ENCODE measurements around the gene SHLD3. TPM values are rescaled to one million over a fixed set of nuclear protein-coding genes. Genes with fewer than 3 reads are reported as not detected.
A peak's percentile ranks its signal among the peaks of the same experiment; 100 is the strongest.
"Not testable (repeated sequence)": the region's sequence is repeated elsewhere in the genome, so short reads cannot be mapped to it uniquely, and the experiment has no call there.

The SHLD3 gene, protein sequence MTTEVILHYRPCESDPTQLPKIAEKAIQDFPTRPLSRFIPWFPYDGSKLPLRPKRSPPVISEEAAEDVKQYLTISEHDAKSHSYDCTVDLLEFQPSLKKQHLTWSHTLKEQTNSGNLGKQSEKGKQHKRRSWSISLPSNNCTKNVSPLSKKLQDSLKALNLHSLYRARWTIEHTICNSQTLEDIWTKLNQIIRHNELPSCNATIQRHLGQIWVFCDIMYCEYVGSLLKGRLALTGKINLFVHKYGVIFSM
- total RNA-seq = 1 to 10 TPM; 1.3 to 2.4 (median 1.9) TPM
- polyA plus RNA-seq = 1 to 10 TPM; 2.7 to 2.8 TPM
- long read RNA-seq, donor 1, partial matches to known transcripts = 0 of 1 reads
- long read RNA-seq, donor 1, other reads (novel, unspliced or antisense) = 1 of 1 reads
- long read RNA-seq, donor 2, partial matches to known transcripts = 0 of 3 reads
- long read RNA-seq, donor 2, other reads (novel, unspliced or antisense) = 0 of 3 reads
- long read RNA-seq, donor 3, partial matches to known transcripts = 0 of 1 reads
- long read RNA-seq, donor 3, other reads (novel, unspliced or antisense) = 1 of 1 reads

DNA sequence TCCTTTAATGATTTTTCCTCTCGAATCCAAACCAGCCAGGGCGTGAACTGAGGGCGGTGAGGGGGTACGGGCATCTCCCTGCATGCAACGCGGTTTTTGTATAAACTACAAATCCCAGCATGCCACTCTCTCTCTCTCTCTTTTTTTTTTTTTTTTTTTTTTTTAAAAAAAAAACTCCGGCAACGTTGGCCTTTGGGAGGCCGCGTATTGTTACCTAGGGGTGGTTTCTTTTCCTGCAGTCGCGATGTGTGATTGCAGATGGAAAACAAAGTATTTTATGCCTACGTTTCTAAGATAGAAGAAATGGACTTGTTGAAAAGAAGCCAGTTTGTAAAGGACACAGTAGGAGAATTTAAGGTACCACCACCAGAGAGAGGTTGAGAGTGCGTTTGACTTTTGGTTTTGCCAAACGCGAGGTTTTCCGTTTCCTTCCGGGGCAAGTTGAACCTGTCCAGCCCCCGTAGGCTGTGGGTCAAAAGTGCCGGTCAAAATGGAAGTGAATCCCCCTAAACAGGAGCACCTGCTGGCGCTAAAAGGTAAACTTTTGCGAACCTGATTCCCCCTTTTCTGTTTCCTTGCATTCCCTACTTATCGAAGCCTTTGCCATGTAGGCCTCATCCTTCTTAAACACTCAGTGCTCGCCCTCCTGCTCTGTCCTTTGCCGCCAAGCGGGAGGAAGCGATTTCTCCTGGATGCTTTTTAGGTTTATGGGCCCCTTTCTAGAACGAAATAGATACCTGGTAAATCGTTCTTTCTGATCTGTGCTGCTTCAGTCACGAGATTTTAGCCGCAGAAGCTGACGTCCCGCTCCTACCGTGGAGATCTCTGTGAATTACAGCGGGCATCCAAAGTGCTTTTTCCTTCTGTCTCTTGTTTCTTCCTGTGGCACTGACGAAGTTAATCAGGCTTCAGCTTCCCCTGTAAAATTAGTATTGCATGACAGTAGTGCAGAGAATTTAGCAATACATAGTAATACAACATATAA, at the start of gene SHLD3, which contains the start of gene TRAPPC13:
Gene SHLD3 (plus strand): TSS at position 457 of the 985 bp plus-strand sequence. CDS start 4,561 bp downstream, outside the sequence.
Gene TRAPPC13 (plus strand): TSS at position 457 of the 985 bp plus-strand sequence. CDS start 34 bp downstream, at position 491.
- H3K4me3 ChIP-seq = peak within 1 kb of the TSS; percentile 60 to 96 (median 76)
- 0 to 1% (median 0%) methylated on average over 36 of the region's 36 CpGs for WGBS, 4 donors
- peak within 1 kb of the TSS; percentile 65 to 94 (median 91) for H3K27ac ChIP-seq
- TF ChIP-seq, protein P1, sequence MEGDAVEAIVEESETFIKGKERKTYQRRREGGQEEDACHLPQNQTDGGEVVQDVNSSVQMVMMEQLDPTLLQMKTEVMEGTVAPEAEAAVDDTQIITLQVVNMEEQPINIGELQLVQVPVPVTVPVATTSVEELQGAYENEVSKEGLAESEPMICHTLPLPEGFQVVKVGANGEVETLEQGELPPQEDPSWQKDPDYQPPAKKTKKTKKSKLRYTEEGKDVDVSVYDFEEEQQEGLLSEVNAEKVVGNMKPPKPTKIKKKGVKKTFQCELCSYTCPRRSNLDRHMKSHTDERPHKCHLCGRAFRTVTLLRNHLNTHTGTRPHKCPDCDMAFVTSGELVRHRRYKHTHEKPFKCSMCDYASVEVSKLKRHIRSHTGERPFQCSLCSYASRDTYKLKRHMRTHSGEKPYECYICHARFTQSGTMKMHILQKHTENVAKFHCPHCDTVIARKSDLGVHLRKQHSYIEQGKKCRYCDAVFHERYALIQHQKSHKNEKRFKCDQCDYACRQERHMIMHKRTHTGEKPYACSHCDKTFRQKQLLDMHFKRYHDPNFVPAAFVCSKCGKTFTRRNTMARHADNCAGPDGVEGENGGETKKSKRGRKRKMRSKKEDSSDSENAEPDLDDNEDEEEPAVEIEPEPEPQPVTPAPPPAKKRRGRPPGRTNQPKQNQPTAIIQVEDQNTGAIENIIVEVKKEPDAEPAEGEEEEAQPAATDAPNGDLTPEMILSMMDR (IDR thresholded peaks at IDR 0.05) = peak in 1 of 12 donors; percentile 4
- TF ChIP-seq POLR2A (IDR thresholded peaks at IDR 0.05) = peak in 1 of 2 donors; percentile 20
- H3K4me1 ChIP-seq = peaks cover 0 to 37% (median 29%) of the 10 kb centered on the region in 12 donors
- H3K27me3 ChIP-seq = no peaks in the 10 kb centered on the region
- DNase-seq = peak; percentile 77 to 87 (median 85)
- intact Hi-C loops (cut with DNase I) = loop anchor here in 1 of 10 donors (5.0 kb wide), 1 partner anchor 92 kb away; no protein-coding TSS in a partner anchor
- H3K9me3 ChIP-seq = no peaks in the 10 kb centered on the region
- peaks cover 0 to 16% (median 14%) of the 10 kb centered on the region in 9 donors for H3K36me3 ChIP-seq
- ATAC-seq = peak; percentile 89 to 92 (median 90)

DNA sequence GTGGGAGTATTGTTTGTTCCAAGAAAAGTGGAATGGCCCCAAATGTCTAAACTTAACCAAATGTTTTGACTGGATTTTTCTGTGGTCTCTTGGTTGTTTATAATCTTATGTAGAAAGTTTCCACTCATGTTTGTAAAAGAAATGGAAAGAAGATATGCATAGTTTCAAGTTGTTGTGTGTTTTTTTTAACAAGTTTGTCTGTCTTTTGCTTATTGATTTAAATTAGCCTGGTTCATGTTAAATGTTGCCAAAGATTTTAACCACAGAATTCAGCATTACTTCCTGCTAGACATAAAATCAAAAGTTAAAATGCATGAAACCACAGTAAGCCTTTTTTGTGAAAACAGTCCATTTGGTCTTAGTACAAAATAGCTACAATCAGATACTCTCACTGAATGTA, 47.7 kb upstream of the SHLD3 start:
- intact Hi-C loops (cut with DNase I) = no loop called here
- no peak for DNase-seq
- H3K36me3 ChIP-seq = peaks cover 0 to 89% (median 66%) of the 10 kb centered on the region in 9 donors

DNA sequence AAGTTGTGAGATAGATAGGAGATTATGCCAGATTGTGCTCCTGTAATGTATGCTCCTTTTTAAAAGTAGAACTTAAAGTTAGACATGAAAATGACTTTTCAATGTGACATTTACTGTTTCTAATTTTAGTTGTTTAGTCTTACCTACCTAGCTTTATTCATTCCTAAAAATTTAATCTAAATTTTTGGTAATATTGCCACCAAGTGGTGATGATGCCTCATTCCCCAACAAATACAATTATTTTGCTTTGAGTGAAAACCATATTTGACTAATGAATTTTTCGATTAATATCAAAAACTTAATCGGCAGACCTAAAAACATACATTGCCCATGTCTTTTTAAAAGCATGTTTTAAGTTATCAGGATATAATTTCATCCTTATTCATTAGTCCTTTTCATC, 36.1 kb upstream of the SHLD3 start:
- Histone ChIP-seq H3K9me3 (no peaks in the 10 kb centered on the region), H3K4me1 (no peaks in the 10 kb centered on the region), H3K4me3 (no peak overlapping the region), H3K27me3 (no peaks in the 10 kb centered on the region), H3K36me3 (peaks cover 2 to 100% (median 100%) of the 10 kb centered on the region in 9 donors), H3K27ac (no peak overlapping the region)
- WGBS, 4 donors = 93 to 98% (median 97%) methylated on average over 2 of the region's 2 CpGs
- intact Hi-C loops (cut with DNase I) = no loop called here
- DNase-seq = no peak
- no peak for ATAC-seq
- TF ChIP-seq POLR2A (IDR thresholded peaks at IDR 0.05) = no peak
- TF ChIP-seq, protein P1 (IDR thresholded peaks at IDR 0.05) = peak in 1 of 12 donors; percentile 6

More for the DNA sequence above, 47.7 kb upstream of the SHLD3 start:
- Histone ChIP-seq H3K9me3 (no peaks in the 10 kb centered on the region), H3K27ac (no peak overlapping the region), H3K27me3 (no peaks in the 10 kb centered on the region), H3K4me3 (no peak overlapping the region), H3K4me1 (peaks cover 0 to 5% (median 0%) of the 10 kb centered on the region in 12 donors)
- no peak for ATAC-seq
- no peak for TF ChIP-seq POLR2A (IDR thresholded peaks at IDR 0.05)
- TF ChIP-seq, protein P1 (IDR thresholded peaks at IDR 0.05) = no peak

DNA sequence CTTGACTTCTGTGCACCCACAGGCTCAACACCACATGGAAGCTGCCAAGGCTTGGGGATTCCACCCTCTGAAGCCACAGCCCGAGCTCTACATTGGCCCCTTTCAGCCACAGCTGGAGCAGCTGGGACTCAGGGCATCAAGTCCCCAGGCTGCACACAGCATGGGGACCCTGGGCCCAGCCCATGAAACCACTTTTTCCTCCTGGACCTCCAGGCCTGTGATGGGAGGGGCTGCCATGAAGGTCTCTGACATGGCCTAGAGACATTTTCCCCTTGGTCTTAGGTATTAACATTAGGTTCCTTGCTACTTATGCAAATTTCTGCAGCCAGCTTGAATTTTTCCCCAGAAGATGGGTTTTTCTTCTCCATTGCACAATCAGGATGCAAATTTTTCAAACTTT, 23.1 kb upstream of the SHLD3 start:
- intact Hi-C loops (cut with DNase I); ATAC-seq; H3K27me3 ChIP-seq; DNase-seq; H3K27ac ChIP-seq; H3K4me3 ChIP-seq; H3K4me1 ChIP-seq; H3K9me3 ChIP-seq: not testable (repeated sequence)
- peaks cover 0 to 99% (median 80%) of the 10 kb centered on the region in 9 donors for H3K36me3 ChIP-seq
- 95 to 100% (median 100%) methylated on average over 1 of the region's 1 CpG for WGBS, 4 donors

All from heart left ventricle (tissue), 16 donors.